PC-9 (cell line): ENCODE results near the gene COL18A1.

Experiments
- CTCF ChIP-seq: fragments of 200-600 bp; sonication (generic); conservative IDR thresholded peaks from 2 replicates; pipeline ENCODE4 v1.6.1; 2017; ENCODE audit warnings: mixed run types, antibody characterized with exemption, mild to moderate bottlenecking, moderate library complexity
- EZH2 ChIP-seq: fragments of 200-600 bp; sonication (generic); IDR thresholded peaks from 2 replicates; pipeline ENCODE4 v1.8.0; 2017; ENCODE audit warnings: antibody characterized with exemption, low read depth

GRCh38 chr21:45405819-45406762, 1.1 kb downstream of the COL18A1 start:
- TF ChIP-seq CTCF: no peak
- TF ChIP-seq EZH2: no peak
